Right hindlimb (tissue), 1 donor: Measurements from ENCODE around the gene PLAGL1.

Source experiments
- DNase-seq: peaks from one replicate; pipeline ENCODE4 v3.0.0-alpha.2; 2018

The PLAGL1 gene

DNA sequence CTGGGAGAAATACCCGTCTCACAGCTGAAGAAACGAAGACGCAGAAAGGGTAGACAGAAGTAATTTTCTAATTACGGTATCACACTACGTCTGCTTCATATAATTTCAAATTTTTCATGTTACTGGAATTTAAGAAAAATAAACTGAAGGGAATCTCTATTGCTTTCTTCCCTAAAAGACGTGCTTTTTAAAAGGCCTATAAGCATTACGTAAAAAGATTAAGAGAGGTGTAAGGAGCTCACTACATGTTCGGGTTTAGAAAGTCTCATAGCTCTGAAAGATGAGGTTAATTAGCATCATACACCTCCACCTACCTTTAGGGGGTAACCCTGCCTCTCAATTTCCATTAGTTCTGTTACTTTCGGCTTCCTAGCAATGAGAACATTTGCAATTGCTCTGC is 787 bp upstream of the PLAGL1 start:
- no peak for DNase-seq

DNA sequence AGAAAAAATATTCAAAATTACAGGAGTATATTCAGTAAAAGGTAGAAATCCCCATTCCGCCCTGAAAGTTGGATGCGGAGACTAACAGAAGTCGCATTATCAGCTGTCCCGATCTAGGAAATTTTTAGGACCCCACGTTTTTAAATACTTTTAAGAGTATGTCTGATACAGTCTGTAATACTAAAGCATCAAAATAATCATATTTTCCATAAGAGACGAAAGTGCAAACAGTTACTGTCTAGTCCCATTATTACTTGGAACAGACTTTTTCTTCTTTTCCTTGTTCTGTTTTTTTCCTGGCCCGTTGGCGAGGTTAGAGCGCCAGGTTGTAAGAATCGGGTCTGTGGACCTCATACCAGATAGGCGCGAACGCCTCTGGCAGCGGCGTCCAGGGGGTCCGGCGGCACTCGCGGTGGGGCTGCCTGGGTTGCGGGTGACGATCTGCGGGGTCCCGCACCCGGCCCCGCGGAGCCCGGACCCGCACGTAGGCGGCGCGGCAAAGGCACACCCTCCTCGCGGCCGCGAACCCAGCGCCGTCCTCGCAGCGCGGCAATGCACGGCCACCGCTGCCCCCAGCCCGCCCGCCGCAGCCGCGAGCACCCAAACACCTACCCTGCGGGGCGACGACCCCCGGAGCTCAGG is 460 bp downstream of the PLAGL1 start:
- DNase-seq: no peak

- DNase-seq: peak; percentile 73
Observed at GRCh38 chr6:144006736-144007477, 1.2 kb downstream of the PLAGL1 start.

GRCh38 chr6:143999406-143999805 is 8.7 kb downstream of the PLAGL1 start:
- no peak for DNase-seq

- DNase-seq: no peak
Observed at GRCh38 chr6:143998686-143999085, 9.4 kb downstream of the PLAGL1 start.

DNA sequence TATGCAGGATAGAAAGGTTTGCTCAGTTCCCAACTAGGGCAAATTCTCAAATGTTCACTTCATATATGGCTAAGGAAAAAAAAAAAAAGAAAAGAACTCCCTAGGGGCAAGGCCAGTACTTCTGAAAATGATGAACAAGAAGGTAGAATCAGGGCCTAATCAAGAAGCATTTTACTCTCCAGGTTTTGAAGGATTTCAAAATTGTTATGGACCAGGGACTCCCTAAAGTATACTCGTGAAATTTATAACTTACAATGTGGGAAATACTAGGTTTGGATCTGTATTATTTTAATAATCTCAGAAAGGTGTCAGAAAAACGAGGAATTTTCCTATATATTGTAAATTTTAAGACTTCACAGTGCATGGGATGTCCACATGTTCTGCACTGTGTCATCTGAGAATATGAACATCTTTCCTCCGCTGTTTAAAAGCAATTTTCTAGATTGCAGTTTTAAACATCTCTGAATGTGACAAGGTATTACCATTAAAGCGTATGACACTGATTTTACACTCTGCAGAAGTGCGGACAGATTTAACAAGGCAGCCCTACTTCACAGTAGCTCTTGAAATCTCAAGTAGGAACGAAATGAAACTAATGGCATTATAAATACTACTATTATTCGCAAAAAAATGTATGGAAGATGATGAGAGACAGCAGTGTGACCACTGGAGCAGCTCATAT is 14.0 kb downstream of the PLAGL1 start:
- no peak for DNase-seq

DNA sequence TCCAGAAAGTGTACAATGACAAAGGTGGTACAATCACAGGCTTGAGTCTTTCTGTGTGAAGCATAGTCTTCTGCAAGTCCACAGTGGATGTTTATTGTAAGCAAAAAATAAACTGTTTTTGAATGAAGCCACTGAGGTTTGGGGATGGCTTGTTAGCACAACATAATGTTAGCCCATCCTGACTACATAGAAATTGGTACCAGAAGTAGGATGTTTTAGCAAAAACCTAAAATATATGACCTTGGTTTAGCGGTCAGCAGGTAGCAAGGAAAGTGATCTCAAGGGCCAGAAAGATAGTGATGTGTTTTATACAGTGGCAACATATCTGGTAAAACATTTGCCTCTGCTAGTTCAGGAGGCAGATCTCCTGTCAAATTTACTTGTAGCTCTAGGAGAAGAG is 15.8 kb downstream of the PLAGL1 start:
- no peak for DNase-seq

- DNase-seq: no peak
Observed at GRCh38 chr6:143986463-143987065, 21.5 kb downstream of the PLAGL1 start.

DNA sequence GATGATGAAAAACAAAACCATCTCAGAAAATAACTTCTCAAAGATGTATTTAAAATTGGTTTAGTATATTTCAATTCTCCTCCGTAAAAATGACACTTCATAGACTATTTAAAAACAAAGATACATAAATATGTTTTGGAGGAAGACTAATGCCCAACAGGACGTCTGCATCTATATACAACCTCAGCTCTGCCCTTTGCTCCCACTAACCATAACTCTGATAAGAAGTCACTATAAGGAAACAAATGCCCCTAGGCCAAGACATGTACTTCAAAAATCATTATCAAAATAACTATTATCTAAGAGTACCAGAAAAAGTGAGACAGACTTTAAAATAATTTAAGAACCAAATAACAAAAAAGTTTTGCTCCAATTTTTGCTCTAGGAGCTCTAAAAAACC is 23.4 kb downstream of the PLAGL1 start:
- no peak for DNase-seq

- no peak for DNase-seq
Observed at GRCh38 chr6:143982968-143983367, 25.1 kb downstream of the PLAGL1 start.

GRCh38 chr6:143980921-143981320 is 27.1 kb downstream of the PLAGL1 start:
- no peak for DNase-seq

GRCh38 chr6:143976806-143977349 is 31.2 kb downstream of the PLAGL1 start:
- no peak for DNase-seq

DNA sequence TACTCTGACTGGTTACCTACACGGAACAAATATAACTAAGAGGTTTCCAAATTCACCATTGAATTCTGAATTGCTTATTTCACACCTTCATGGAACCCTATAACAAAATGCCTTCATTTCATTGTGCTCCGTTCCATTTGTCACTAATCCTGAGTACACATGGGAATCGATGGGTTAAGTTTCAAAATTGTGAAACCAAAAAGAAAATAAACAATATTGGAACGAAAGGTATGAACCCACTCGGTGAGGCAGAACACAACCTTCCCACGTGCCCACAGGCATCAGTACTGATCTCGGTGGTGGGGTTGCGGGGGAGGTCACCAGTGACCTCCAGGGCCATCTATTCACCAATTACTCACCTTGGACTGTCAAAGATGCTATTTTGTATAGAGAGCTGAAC is 34.0 kb downstream of the PLAGL1 start:
- DNase-seq: no peak

- DNase-seq: no peak
Observed at GRCh38 chr6:143973097-143973966, 34.7 kb downstream of the PLAGL1 start.

- no peak for DNase-seq
Observed at GRCh38 chr6:143971482-143972205, 36.4 kb downstream of the PLAGL1 start.

DNA sequence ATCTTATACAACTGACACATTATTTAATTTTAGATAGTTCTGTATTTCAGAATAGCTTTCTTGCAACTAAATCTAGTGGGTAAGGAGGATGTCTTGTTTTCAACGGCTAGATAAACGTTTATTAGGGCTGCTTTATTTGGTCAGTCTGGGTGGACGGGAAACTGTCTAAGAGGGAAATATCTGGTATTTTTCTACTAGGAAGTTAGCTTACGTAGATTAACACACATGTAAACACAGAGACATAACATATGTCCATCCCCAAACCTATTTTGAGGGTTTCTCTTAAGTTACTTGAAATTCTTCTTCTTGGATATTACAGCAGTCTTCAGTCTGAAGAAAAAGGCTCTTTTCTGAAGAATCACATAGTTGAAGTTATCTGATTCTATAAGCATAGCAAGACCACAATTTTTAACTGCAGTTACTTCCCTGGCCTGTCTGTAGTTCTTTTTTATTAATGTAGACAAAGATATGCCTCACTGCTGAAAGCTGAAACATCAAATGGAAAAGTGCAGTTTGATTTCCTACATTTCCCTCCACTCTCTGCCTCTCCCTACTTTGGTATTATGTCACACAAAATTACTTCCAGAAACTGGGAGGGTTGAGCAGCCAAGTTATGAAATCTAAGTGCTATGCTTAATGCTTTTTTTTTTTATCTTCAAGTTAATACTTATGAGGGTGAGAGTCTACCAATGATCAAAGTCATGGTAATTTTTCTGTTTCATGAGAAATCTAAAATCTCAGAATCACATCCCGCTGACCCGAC is 37.4 kb downstream of the PLAGL1 start:
- DNase-seq: no peak

GRCh38 chr6:143969077-143969476 is 39.0 kb downstream of the PLAGL1 start:
- DNase-seq: no peak

GRCh38 chr6:143967706-143968376 is 40.2 kb downstream of the PLAGL1 start:
- no peak for DNase-seq

- no peak for DNase-seq
Observed at GRCh38 chr6:143966312-143966711, 41.7 kb downstream of the PLAGL1 start.

DNA sequence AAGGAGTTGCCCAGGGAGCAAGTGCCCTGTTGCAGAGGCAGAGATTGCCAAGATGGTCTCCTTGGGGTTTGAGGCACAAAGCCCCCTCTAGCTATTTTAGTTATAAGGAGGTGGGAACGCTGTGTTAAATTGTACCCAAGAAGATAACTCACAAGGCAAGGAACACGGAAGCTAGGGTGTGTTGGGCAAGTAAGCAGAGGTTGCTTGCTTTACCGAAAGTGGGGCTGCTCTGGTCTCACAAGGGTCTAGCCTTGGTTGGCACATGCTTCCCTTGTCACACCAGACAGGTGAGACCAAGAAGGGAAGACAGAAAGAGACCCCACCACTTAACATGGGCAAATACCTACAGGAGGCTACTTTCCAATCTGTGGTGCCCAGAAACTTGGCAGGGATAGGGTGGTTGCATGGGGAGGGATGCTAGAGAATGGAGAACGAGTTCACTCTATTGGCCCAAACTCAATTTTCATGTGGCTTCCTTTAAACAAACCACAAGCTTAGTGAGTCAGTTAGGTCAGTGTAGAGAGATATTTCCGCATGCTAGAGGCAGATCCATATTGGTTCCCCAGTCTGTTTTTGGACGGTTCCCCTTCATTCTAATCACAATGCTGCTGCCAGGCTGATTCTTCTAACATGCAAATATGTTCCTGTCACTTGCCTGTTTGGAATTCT is 42.4 kb downstream of the PLAGL1 start:
- no peak for DNase-seq
